ENCODE results near the gene MBP. TPM values are rescaled to one million over a fixed set of nuclear protein-coding genes. Genes with fewer than 3 reads are reported as not detected.

Gene MBP
- total RNA-seq, 2 experiments from 2014 or later: 13.5 to 28.9 TPM

DNA sequence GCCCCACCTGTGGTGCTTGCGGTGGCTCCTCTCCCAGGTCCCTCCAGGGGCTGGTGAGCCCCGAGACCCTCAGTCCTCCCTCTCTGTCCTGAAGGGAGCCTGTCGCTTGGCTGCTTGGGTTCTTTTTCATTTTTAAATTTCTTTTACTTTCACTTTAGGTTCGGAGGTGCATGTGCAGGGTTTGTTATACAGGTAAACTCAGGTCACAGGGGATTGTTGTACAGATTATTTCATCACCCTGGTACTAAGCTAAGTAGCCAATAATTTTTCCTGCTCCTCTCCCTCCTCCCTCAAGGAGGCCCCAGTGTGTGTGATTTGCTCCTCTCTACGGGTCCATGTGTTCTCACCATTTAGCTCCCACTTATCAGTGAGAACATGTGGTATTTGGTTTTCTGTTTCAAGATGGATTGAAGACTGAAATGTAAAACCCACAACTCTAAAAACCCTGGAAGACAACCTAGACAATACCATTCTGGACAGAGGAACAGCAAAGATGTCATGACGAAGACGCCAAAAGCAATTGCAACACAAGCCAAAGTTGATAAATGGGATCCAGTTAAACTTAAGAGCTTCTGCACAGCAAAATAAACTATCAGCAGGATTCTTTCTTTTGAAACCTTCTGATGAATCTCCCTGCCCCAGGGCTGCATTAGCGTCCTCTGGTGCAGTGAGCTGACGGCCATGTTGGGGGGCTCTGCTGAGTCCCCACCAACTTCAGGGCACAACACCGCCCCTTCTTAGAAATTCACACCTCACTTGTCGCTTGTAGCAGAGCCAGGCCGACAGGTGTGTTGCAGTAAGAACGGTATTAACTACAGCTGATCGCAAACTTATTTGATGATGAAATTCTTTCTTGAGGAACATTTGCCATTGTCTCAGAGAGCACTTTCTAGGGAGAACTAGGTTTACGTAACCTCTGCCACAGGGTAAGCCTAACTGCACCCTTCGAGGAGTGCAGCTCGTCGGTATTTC is 174.9 kb downstream of the MBP start:
- Histone ChIP-seq H3K79me2 (ENCODE audit: insufficient read depth, low read depth, low read length) (no peaks in the 10 kb centered on the region), H4K20me1 (ENCODE audit: insufficient read depth, low read length) (no peaks in the 10 kb centered on the region), H3K36me3 (ENCODE audit: insufficient read depth, low read length) (peaks cover 11% of the 10 kb centered on the region; the same call in 1 of the 2 replicates), H3K9me3 (ENCODE audit: low read length) (no peaks in the 10 kb centered on the region), H3K27ac (ENCODE audit: low read depth, low read length, poor library complexity, severe bottlenecking) (no peak overlapping the region), H3K4me1 (ENCODE audit: insufficient read depth, low read length, poor library complexity, severe bottlenecking) (no peaks in the 10 kb centered on the region), H2AFZ (ENCODE audit: low read length) (no peak overlapping the region), H3K9me2 (ENCODE audit: insufficient read depth, low read length) (no peaks in the 10 kb centered on the region), H3K4me2 (ENCODE audit: low read length) (no peak overlapping the region), H3K4me3 (ENCODE audit: low read depth, low read length, poor library complexity, severe bottlenecking) (no peak overlapping the region)
- intact Hi-C loops (cut with micrococcal nuclease; ENCODE audit: unreplicated experiment): no loop called here
- no peak for DNase-seq (ENCODE audit: low spot score)
- CTCF ChIA-PET (ENCODE audit: unreplicated experiment): no interaction called here
- POLR2A ChIA-PET: no interaction called here
- BruUV-seq (replicated peaks): no TSS peak
- TF ChIP-seq, protein P1, sequence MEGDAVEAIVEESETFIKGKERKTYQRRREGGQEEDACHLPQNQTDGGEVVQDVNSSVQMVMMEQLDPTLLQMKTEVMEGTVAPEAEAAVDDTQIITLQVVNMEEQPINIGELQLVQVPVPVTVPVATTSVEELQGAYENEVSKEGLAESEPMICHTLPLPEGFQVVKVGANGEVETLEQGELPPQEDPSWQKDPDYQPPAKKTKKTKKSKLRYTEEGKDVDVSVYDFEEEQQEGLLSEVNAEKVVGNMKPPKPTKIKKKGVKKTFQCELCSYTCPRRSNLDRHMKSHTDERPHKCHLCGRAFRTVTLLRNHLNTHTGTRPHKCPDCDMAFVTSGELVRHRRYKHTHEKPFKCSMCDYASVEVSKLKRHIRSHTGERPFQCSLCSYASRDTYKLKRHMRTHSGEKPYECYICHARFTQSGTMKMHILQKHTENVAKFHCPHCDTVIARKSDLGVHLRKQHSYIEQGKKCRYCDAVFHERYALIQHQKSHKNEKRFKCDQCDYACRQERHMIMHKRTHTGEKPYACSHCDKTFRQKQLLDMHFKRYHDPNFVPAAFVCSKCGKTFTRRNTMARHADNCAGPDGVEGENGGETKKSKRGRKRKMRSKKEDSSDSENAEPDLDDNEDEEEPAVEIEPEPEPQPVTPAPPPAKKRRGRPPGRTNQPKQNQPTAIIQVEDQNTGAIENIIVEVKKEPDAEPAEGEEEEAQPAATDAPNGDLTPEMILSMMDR (conservative IDR thresholded peaks at IDR 0.05; ENCODE audit: low read length): no peak
- TF ChIP-seq EZH2phosphoT487 (IDR thresholded peaks at IDR 0.05; ENCODE audit: borderline replicate concordance, low read depth, low read length): no peak

DNA sequence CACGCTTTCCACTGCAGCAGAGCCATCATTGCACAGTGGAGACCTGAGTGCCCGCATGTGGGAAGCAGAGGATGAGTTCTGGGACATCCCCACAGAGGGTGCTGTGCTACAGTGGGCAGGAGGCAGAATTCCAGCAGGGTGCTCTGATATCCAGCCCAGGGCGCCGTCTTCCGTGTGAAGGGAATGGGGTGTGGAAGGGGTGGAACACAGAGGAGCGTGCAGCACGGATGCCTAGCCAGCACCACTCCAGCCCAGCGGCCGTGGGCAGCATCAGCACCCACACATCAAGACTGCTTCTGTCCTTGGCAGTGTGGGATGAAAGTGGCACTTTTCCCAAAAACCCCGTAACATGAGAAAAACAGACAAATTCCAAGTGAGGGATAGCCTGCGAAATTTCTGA is 175.9 kb downstream of the MBP start:
- H3K4me3 ChIP-seq (ENCODE audit: low read depth, low read length, poor library complexity, severe bottlenecking): no peak overlapping the region
- no peaks in the 10 kb centered on the region for H3K9me2 ChIP-seq (ENCODE audit: insufficient read depth, low read length)
- H3K27ac ChIP-seq (ENCODE audit: low read depth, low read length, poor library complexity, severe bottlenecking): no peak overlapping the region
- peaks cover 4% of the 10 kb centered on the region; the same call in 1 of the 2 replicates for H3K36me3 ChIP-seq (ENCODE audit: insufficient read depth, low read length)
- no peak overlapping the region for H2AFZ ChIP-seq (ENCODE audit: low read length)
- H3K4me1 ChIP-seq (ENCODE audit: insufficient read depth, low read length, poor library complexity, severe bottlenecking): no peaks in the 10 kb centered on the region
- intact Hi-C loops (cut with micrococcal nuclease; ENCODE audit: unreplicated experiment): no loop called here
- no peak for TF ChIP-seq EZH2phosphoT487 (IDR thresholded peaks at IDR 0.05; ENCODE audit: borderline replicate concordance, low read depth, low read length)
- TF ChIP-seq, protein P1 (conservative IDR thresholded peaks at IDR 0.05; ENCODE audit: low read length): no peak
- no TSS peak for BruUV-seq (replicated peaks)
- no peak overlapping the region for H3K4me2 ChIP-seq (ENCODE audit: low read length)
- no peaks in the 10 kb centered on the region for H3K9me3 ChIP-seq (ENCODE audit: low read length)
- DNase-seq (ENCODE audit: low spot score): no peak
- POLR2A ChIA-PET: no interaction called here
- CTCF ChIA-PET (ENCODE audit: unreplicated experiment): no interaction called here
- no peaks in the 10 kb centered on the region for H4K20me1 ChIP-seq (ENCODE audit: insufficient read depth, low read length)
- no peaks in the 10 kb centered on the region for H3K79me2 ChIP-seq (ENCODE audit: insufficient read depth, low read depth, low read length)

Measured in OCI-LY7 (cell line).